Measurements from ENCODE around the gene CAMK1D. TPM values are rescaled to one million over a fixed set of nuclear protein-coding genes. Genes with fewer than 3 reads are reported as not detected.

Gene CAMK1D
- total and polyA plus RNA-seq, 2 experiments from 2014 or later = 4.6 to 7.2 TPM

DNA sequence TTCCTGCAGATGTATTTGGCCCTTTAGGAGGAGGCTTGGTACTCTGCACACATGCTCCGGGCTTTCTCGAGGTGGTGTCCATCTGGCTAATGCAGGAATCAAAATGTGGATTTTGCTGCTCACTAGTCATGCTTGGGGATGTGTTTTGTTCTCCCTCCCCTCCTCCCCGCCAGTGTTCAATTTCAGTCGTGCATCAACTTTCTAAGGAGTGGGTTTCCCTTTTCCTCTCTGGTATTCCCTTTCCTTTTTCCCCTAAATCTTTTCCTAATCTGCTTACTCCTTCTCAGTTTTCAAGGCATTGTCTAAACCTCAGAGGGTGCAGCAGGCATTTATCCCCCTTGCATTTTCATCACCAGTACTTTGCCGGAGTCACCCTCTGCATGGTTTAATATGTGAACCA, 450.4 kb downstream of the CAMK1D start:
- TF ChIP-seq ZNF331 (CRISPR knock-in tag; IDR thresholded peaks at IDR 0.05; ENCODE audit: low read depth) (no peak), EZH2 (IDR thresholded peaks at IDR 0.05; ENCODE audit: low read depth, unreplicated experiment) (no peak), STAT1 (IDR thresholded peaks at IDR 0.05; ENCODE audit: unreplicated experiment) (no peak), JUNB (IDR thresholded peaks at IDR 0.05; ENCODE audit: unreplicated experiment) (no peak), CREB1 (CRISPR knock-in tag; IDR thresholded peaks at IDR 0.05; ENCODE audit: low read depth) (no peak), NANOG (IDR thresholded peaks at IDR 0.05; ENCODE audit: borderline replicate concordance) (no peak)
- TF ChIP-seq, protein P1, sequence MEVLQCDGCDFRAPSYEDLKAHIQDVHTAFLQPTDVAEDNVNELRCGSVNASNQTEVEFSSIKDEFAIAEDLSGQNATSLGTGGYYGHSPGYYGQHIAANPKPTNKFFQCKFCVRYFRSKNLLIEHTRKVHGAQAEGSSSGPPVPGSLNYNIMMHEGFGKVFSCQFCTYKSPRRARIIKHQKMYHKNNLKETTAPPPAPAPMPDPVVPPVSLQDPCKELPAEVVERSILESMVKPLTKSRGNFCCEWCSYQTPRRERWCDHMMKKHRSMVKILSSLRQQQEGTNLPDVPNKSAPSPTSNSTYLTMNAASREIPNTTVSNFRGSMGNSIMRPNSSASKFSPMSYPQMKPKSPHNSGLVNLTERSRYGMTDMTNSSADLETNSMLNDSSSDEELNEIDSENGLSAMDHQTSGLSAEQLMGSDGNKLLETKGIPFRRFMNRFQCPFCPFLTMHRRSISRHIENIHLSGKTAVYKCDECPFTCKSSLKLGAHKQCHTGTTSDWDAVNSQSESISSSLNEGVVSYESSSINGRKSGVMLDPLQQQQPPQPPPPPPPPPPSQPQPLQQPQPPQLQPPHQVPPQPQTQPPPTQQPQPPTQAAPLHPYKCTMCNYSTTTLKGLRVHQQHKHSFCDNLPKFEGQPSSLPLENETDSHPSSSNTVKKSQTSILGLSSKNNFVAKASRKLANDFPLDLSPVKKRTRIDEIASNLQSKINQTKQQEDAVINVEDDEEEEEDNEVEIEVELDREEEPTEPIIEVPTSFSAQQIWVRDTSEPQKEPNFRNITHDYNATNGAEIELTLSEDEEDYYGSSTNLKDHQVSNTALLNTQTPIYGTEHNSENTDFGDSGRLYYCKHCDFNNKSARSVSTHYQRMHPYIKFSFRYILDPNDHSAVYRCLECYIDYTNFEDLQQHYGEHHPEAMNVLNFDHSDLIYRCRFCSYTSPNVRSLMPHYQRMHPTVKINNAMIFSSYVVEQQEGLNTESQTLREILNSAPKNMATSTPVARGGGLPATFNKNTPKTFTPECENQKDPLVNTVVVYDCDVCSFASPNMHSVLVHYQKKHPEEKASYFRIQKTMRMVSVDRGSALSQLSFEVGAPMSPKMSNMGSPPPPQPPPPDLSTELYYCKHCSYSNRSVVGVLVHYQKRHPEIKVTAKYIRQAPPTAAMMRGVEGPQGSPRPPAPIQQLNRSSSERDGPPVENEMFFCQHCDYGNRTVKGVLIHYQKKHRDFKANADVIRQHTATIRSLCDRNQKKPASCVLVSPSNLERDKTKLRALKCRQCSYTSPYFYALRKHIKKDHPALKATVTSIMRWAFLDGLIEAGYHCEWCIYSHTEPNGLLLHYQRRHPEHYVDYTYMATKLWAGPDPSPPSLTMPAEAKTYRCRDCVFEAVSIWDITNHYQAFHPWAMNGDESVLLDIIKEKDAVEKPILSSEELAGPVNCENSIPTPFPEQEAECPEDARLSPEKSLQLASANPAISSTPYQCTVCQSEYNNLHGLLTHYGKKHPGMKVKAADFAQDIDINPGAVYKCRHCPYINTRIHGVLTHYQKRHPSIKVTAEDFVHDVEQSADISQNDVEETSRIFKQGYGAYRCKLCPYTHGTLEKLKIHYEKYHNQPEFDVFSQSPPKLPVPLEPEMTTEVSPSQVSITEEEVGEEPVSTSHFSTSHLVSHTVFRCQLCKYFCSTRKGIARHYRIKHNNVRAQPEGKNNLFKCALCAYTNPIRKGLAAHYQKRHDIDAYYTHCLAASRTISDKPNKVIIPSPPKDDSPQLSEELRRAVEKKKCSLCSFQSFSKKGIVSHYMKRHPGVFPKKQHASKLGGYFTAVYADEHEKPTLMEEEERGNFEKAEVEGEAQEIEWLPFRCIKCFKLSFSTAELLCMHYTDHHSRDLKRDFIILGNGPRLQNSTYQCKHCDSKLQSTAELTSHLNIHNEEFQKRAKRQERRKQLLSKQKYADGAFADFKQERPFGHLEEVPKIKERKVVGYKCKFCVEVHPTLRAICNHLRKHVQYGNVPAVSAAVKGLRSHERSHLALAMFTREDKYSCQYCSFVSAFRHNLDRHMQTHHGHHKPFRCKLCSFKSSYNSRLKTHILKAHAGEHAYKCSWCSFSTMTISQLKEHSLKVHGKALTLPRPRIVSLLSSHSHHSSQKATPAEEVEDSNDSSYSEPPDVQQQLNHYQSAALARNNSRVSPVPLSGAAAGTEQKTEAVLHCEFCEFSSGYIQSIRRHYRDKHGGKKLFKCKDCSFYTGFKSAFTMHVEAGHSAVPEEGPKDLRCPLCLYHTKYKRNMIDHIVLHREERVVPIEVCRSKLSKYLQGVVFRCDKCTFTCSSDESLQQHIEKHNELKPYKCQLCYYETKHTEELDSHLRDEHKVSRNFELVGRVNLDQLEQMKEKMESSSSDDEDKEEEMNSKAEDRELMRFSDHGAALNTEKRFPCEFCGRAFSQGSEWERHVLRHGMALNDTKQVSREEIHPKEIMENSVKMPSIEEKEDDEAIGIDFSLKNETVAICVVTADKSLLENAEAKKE (CRISPR knock-in tag; IDR thresholded peaks at IDR 0.05) = no peak
- TF ChIP-seq, protein P2, sequence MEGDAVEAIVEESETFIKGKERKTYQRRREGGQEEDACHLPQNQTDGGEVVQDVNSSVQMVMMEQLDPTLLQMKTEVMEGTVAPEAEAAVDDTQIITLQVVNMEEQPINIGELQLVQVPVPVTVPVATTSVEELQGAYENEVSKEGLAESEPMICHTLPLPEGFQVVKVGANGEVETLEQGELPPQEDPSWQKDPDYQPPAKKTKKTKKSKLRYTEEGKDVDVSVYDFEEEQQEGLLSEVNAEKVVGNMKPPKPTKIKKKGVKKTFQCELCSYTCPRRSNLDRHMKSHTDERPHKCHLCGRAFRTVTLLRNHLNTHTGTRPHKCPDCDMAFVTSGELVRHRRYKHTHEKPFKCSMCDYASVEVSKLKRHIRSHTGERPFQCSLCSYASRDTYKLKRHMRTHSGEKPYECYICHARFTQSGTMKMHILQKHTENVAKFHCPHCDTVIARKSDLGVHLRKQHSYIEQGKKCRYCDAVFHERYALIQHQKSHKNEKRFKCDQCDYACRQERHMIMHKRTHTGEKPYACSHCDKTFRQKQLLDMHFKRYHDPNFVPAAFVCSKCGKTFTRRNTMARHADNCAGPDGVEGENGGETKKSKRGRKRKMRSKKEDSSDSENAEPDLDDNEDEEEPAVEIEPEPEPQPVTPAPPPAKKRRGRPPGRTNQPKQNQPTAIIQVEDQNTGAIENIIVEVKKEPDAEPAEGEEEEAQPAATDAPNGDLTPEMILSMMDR (conservative IDR thresholded peaks at IDR 0.05; ENCODE audit: low read depth in 2 of 2) = no peak
- Histone ChIP-seq H3K27me3 (ENCODE audit: insufficient read depth) (no peaks in the 10 kb centered on the region), H3K9me2 (ENCODE audit: insufficient read depth) (no peaks in the 10 kb centered on the region), H3K4me2 (peak overlapping the region; percentile 19; the same call in 1 of the 2 replicates), H3F3A (replicated peaks; ENCODE audit: low read depth) (no peaks in the 10 kb centered on the region), H3K36me3 (ENCODE audit: insufficient read depth) (no peaks in the 10 kb centered on the region), H2AFZ (0 out of 2 replicates have a peak overlapping the region, but pooled peaks have one; percentile 43), H3K4me3 (no peak overlapping the region), H4K20me1 (replicated peaks; ENCODE audit: insufficient read depth) (no peaks in the 10 kb centered on the region), H3K4me1 (ENCODE audit: insufficient read depth) (peaks cover 9% of the 10 kb centered on the region), H3K27ac (ENCODE audit: low read depth) (no peak overlapping the region), H3K79me2 (replicated peaks; ENCODE audit: insufficient read depth) (no peaks in the 10 kb centered on the region)
- H3K36me3 Mint-ChIP-seq (ENCODE audit: low read depth) = no peaks in the 10 kb centered on the region
- no peaks in the 10 kb centered on the region for H3K27me3 Mint-ChIP-seq (ENCODE audit: insufficient read depth, low read depth, poor library complexity)
- DNase-seq (ENCODE audit: low spot score) = no peak
- H3K27ac Mint-ChIP-seq = no peak overlapping the region
- H3K9me3 Mint-ChIP-seq = no peaks in the 10 kb centered on the region; the same call in 2 of the 3 replicates
- no peak overlapping the region; the same call in 2 of the 3 replicates for H3K4me3 Mint-ChIP-seq
- H3K4me1 Mint-ChIP-seq = peaks cover 21% of the 10 kb centered on the region
- peak; percentile 38 for ATAC-seq
